Esophagus squamous epithelium (tissue), 4 donors: ENCODE measurements around the gene LAMC3.

ENCODE experiments used
- CTCF ChIP-seq, 6 experiments: fragments of 450-650 bp in 4 of 6; fragments of 200-600 bp in 2 of 6; sonication (generic) in 2 of 6; IDR thresholded peaks; one replicate each; pipeline ENCODE4 v1.5.1; 2016 to 2019; ENCODE audit warnings: antibody characterized with exemption in 6 of 6, mild to moderate bottlenecking in 4 of 6, moderate library complexity in 4 of 6
- POLR2A ChIP-seq, 4 donors: fragments of 450-650 bp; IDR thresholded peaks; one replicate each; pipeline ENCODE4 v1.6.1; 2017; ENCODE audit warnings: antibody characterized with exemption in 4 of 4, mild to moderate bottlenecking in 4 of 4, moderate library complexity in 3 of 4

DNA sequence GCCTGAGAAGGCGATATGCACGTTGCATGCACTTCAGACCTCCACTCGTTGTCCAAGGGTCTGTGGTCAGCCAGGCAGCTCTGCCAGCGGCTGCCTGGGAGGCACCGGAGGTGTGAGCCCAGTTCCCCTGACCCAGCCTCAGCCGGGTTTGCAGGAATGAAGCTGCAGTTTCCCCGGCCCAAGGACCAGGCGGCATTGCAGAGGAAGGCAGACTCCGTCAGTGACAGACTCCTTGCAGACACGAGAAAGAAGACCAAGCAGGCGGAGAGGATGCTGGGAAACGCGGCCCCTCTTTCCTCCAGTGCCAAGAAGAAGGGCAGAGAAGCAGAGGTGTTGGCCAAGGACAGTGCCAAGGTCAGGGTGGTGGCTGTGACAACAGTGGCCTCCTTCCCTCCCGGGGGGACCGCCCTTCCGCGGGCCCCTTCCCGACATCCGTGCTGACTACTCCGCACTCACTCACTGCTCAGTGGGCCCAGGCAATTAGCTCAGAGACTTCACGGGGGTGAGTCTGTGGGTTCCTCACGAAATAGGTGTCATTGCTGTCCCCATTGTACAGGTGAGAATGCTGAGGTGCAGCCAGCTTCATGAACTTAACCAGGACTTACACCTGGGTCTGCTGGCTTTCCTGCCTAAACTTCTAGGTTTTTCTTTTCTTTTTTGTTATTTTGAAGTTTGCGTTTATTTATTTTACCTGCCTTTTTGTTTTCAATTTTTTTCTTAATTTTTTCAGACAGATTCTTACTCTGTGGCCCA lies 76.6 kb downstream of the LAMC3 start:
- TF ChIP-seq CTCF (IDR thresholded peaks at IDR 0.05), result no peak
- no peak for TF ChIP-seq POLR2A (IDR thresholded peaks at IDR 0.05)
